NCI-H1436 treated with DMSO at 0.1 percent for 48 hours (cell line): ENCODE measurements around the gene NPHP3.
A peak's percentile ranks its signal among the peaks of the same experiment; 100 is the strongest.
"Not testable (repeated sequence)": the region's sequence is repeated elsewhere in the genome, so short reads cannot be mapped to it uniquely, and the experiment has no call there.

Experiments
- DNase-seq: peaks from one replicate; lab custom pipeline; 2025; lab: John Stamatoyannopoulos, UW

Gene NPHP3, protein sequence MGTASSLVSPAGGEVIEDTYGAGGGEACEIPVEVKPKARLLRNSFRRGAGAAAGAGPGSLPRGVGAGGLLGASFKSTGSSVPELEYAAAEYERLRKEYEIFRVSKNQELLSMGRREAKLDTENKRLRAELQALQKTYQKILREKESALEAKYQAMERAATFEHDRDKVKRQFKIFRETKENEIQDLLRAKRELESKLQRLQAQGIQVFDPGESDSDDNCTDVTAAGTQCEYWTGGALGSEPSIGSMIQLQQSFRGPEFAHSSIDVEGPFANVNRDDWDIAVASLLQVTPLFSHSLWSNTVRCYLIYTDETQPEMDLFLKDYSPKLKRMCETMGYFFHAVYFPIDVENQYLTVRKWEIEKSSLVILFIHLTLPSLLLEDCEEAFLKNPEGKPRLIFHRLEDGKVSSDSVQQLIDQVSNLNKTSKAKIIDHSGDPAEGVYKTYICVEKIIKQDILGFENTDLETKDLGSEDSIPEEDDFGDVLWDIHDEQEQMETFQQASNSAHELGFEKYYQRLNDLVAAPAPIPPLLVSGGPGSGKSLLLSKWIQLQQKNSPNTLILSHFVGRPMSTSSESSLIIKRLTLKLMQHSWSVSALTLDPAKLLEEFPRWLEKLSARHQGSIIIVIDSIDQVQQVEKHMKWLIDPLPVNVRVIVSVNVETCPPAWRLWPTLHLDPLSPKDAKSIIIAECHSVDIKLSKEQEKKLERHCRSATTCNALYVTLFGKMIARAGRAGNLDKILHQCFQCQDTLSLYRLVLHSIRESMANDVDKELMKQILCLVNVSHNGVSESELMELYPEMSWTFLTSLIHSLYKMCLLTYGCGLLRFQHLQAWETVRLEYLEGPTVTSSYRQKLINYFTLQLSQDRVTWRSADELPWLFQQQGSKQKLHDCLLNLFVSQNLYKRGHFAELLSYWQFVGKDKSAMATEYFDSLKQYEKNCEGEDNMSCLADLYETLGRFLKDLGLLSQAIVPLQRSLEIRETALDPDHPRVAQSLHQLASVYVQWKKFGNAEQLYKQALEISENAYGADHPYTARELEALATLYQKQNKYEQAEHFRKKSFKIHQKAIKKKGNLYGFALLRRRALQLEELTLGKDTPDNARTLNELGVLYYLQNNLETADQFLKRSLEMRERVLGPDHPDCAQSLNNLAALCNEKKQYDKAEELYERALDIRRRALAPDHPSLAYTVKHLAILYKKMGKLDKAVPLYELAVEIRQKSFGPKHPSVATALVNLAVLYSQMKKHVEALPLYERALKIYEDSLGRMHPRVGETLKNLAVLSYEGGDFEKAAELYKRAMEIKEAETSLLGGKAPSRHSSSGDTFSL (N-terminal part only)

DNA sequence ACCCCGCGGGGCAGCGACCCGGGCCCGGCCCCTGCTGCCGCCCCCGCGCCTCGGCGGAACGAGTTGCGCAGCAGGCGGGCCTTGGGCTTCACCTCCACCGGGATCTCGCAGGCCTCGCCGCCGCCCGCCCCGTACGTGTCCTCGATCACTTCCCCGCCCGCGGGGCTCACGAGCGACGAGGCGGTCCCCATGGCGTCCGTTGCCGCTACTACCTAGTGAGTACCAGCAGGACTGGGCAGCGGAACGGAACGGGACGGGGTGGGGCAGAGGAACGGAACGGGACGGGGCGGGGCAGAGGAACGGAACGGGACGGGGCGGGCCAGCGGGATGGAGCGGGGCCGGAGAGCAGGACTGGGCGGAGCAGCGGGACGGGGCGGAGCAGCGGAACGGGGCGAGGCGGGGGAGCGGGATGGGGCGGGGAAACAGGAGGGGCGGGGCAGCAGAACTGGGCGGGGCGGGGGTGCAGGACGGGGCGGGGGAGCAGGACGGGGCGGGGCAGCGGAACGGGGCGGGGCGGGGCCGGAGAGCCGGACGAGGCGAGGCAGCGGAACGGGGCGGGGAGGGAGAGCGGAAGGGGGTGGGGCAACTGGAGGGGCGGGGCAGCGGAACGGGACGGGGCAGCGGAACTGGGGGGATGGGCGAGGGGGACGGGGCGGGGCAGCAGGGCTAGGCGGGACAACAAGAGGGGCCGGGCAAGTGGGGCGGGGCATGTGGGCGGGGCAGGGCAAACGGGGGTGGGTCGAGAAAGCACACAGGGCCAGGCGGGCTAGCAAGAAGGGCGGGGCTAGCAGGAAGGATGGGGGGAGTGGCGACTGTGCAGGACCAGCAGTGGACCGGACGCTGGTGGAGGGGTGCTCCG is at the start of gene NPHP3:
TSS of gene NPHP3 (minus strand) at position 245 of the 859 bp plus-strand sequence. CDS start at position 191, 54 bp downstream.
- DNase-seq, result peak; percentile 50

DNA sequence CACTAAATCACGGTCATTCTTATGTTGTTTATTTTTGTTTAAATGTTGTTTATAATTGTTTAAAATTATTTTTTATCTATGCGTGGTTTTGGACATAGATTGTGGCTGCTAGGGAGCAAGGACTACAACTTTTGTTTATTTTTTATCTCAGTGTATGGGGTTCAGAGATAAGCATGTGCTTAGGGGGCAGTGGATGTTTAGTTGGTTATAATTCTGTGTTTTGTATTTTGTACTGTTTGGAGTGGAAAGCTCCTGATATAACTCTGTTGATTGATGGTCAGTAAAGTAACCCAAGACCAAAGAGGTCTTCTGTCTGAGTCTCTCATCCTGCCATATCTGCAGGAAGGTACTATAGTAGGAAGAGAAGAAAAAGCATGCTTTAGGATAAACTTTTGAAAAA is 36.5 kb upstream of the NPHP3 start:
- no peak for DNase-seq

DNA sequence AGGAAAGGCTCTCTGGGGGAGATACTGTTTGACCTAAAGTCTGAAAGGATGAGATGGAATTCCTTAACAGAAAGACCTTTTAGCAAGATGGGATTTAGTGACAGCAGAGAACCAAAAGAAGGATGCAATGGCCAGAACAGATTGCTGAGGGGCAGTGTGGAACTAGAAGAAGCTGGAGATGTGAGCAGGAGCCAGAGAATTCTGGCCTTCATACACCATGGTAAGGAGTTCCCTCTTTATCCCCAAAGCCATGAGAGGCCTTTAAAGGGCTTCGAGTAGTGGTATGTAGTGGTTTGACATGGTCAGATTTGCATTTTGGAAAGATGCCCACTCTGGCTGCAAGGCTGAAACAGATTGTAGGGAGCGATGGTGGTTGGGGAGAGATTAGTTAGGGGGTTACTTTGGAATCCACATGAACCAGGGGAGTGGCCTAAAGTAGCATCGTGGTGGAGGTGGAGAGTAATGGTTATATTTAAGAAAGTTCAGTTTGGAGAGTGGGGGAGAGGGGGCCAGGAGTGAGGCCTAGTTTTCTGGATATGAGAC is 34.0 kb upstream of the NPHP3 start:
- no peak for DNase-seq

DNA sequence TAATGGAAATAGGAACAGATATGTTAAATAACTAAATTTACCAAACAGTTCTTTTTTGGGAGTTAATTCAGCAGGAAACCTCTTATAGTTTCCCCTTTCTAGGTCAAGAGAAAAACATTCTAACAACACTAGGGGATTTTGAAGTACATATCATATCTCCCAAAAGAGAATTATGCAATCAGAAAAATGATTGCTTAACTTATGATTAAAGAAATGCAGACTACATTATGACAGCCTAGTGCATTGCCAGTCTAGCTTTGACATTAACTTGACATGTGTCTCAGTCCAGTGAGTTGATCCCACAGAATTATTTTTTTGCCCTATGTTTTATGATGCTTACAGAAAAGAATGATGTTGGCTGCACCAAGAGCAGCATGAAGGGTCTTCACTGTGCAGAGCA is 31.7 kb upstream of the NPHP3 start:
- DNase-seq, result no peak

DNA sequence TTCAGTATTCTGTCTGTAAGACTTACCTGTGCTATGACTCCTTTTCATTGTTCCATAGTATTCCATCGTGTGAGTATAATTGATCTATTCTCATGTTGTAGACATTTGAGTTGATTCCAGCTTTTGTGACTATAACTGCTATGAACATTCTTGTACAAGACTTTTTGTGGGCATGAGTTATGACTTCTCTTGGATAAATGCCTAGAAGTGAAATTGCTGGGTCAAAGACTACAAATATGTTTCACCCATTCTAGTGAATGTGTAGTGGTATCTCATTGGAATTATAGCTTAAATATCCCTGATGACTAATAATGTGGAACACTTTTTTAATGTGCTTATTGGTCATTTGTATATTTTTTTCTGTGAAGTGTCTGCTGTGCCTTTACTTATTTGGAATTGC is 27.6 kb upstream of the NPHP3 start:
- no peak for DNase-seq

DNA sequence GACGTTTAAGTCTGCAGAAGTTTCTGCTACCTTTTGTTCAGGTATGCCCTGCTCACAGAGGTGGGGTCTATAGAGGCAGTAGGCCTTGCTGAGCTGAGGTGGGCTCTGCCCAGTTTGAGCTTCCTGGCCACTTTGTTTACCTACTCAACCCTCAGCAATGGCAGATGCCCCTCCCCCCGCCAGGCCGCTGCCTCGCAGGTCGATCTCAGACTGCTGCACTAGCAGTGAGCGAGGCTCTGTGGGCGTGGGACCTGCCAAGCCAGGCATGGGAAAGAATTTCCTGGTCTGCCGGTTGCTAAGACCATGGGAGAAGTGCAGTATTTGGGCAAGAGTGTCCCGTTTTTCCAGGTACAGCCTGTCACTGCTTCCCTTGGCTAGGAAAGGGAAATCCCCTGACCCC is 24.5 kb upstream of the NPHP3 start:
- not testable (repeated sequence) for DNase-seq

DNA sequence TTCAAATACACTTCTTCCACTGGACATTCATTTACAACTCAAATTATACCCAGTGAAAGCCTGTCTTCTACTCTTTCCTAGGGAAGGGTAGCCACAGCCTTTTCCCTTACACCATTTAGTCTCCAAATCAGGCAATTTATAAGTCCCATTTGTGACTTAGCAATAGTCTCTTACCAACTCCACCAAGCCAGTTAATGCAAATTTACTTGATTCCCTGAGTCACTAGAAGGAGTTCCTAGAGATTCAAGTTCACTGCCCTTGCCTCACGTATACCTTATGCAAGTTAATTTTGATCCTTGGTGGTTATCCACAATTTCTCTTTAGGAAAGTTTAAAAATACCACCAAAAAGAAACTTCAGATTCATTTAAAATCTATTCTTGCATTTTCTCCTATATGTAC is 16.1 kb upstream of the NPHP3 start:
- DNase-seq, result no peak

DNA sequence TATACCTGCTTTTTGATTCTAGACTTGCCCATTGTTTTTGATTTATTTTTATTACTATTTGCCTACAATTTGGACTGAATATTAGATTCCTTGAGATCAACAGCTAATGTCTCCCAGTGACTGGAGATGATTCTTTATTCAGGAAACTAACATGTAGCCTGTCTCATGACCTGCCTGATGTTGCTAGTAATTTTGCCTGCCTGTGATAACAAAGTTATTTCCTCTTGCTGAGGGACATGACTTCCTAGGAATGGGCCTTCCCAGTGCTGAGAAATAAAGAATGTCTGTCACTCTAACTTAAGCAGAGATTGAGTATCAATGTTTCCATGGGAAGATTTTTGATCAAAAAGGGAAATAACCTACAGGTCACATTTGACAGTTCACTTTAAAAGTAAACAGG is 13.4 kb upstream of the NPHP3 start:
- DNase-seq, result no peak

DNA sequence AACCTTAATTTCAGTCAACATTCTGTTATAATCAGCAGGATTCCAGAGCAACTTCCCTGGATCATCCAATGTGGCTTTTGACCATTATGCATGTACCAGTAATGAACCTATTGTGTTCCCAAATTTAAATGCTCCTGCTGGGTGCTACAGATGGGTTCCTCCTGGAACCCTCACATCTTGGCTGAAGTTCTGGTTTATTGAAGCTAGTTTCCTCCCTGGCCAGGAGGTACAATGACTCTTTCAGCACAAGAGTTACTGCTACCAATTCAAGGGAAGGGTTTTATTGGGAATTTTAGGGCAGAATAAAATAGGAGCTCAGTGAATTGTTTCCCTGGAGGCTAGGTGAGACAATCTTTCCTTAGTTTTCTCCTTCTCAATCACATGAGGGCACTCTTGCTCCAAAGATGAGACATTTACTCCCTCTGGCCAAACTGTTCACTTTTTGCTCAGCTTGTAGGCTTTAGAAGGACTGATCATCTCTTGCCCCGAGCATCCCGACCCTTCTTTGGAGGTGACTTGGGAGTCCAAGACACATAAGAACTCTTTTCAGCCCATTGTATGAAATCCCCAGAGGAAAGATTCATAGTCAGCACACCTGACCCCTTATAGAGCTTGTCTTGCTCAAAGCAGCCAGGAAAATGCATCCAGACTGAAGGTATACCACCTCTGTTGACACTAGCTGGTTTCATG is 8.8 kb upstream of the NPHP3 start:
- peak; percentile 71 for DNase-seq

DNA sequence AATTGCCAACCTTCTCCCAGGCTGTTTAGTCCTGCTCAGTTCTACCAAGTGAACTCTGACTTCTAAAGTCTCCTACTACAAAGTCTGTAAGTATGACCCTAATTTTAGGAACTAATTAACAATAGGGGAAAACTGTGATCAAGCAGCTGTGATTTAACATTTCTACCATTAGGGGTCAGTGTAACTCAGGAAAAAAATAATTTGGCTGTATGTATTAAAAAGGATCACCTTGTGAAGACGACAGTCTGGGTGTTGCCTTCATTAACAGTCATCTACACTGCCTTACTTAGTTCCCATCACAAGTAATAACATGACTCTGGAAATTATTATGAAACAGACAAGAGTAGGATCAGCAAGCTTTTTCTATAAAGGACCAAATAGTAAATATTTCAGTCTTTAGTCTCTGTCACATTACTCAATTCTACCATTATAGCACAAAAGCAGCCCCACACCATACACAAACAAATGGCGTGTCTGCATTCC is 4.2 kb upstream of the NPHP3 start:
- peak; percentile 62 for DNase-seq

DNA sequence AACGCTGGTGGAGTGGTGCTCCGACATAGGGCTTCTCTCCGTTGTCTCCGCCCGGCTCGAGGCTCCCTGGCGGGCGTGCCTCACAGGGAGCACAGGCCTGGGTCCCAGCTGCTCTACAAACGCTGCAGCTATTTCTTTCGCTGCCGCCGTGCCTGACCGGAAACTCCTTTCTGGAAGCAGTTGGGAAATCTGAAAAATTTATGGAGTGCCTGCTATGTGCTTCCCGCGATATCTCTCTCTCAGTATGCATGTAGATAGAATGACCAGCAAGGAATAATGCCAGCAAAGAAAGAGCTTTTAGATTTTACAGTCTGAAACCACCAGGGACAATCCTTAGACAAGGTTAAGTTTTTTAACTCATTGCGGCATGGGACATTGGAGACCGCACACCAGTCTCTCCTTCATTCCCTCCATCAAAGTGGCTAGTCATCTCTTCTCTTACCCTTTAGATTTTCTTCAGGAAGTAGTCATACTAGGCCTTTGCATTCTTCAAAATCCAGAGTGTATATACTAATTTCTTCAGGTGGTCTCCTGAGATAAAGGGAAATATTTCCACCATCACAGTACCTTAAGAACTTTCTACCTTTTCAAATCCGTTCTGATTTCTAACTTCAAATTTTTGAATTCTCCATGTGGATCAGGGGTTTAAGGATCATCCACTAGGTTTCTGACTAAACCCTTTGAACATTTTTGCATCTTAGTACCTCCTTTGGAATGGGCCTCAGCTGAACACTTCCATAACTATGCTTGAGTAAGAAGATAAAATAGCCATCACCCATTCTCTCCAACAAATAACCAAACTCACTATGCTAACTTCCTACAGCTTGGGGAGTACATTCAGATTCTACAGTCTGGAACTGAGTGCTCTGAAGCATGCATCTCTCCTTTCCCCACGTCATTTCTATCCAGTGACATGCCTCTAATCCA is 1.1 kb upstream of the NPHP3 start:
- DNase-seq, result no peak

DNA sequence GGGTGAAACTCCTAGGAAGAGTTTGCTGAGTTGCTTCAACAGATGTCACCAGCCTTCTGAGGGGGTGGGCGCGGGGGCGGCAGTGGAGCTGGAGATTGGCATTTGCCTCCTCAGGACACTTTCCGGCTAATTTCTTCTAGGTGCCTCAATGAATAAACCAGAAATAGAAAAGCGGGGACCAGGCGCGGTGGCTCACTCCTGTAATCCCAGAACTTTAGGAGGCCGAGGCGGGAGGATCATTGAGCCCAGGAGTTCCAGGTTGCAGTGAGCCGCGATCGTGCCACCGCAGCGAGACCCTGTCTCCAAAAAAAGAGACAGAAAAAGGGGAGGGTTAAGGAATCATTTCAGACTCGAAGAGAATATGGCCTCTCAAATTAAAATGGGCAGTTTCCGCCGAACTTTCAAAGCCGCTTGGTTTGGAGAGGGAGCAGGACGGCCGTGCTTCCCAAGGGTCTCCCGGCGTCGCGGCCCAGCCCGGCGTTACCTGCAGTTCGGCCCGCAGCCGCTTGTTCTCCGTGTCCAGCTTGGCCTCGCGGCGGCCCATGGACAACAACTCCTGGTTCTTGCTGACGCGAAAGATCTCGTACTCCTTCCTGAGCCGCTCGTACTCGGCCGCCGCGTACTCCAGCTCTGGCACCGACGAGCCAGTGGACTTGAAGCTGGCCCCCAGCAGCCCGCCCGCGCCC is 587 bp downstream of the NPHP3 start:
- DNase-seq, result no peak

DNA sequence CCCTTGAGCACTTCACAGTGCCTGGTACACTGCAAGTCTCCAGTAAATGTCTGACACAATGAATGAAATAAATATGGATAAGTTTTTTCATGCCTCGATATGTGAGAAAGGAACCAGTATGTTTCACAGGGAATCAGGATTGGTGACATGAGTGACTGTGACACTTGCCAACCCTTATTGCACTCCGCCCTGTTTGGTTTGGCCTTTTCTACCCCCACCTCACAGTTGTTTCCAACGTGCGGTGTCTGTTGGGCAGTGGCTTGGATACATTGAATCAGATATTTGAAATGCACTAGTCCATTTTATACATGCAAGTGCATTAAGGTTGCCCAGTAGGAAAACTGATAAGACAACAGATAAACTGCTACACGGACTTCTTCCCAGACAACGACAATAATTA is 2.0 kb downstream of the NPHP3 start:
- no peak for DNase-seq

DNA sequence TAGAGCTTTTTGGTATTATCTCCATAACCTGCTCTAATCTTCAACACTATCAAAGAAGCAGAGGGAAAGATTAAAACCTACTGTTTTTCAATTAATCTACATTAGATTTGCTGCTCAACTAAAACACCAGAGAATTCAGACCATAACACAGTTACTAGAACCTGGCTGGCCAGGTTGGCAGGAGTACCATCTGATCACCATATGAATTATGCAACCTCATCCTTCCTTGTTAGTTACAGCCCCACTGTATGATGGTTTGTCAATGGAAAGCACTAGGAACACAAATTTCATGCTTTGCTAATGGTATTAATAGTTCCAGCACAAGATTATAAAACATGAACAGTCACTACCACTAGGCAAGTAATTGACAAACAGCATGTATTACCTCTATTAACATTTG is 5.8 kb downstream of the NPHP3 start:
- no peak for DNase-seq

DNA sequence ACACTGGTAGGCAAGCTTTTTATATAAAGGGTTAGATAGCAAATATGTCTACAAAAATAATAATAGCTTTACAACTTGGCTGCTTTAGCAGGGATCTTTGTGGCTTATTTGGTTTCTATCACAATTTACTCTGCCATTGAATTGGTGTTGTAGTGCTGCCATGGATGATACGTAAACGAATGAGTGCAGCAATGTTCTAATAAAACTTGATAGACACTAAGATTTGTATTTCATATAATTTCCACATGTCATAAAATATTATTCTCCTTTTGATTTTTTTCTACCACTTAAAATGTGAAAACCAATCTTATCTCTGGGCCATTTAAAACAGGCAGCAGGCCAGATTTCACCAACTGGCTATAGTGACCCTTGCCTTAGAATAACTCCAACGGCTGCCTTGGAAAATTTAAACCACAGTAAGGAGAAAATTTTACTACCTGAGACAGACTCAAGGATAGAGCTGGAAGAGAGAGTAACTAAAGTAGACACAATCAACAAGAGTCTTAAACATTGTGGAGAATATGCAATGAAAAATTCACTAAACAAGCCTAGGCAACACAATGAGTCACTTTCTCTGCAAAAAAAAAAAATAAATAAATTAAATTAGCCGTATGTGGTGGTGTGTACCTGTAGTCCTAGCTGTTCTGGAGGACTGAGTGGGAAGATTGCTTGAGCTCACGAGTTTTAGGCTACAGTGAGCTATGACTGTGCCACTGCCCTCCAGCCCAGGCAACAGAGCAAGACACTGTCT is 8.1 kb downstream of the NPHP3 start:
- DNase-seq, result no peak

DNA sequence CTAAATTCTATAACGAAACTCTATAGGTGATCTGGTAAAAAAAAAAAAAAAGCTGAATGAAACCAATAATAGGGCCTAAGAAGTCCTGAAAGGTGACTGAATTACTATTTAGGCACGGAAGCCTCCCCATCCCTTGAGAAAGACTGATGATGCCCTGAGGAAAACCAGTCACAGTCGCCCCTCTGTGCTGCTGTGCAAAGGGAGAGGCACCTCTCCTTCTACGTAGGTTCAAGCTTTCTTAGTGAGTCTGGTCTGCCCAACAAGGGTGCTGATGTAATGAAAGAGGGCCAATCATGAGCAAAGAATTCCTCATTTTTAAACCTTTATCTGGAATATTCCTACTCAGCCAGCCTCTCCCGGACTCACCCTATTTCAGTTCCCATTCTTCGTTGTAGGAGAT is 11.9 kb downstream of the NPHP3 start:
- no peak for DNase-seq

DNA sequence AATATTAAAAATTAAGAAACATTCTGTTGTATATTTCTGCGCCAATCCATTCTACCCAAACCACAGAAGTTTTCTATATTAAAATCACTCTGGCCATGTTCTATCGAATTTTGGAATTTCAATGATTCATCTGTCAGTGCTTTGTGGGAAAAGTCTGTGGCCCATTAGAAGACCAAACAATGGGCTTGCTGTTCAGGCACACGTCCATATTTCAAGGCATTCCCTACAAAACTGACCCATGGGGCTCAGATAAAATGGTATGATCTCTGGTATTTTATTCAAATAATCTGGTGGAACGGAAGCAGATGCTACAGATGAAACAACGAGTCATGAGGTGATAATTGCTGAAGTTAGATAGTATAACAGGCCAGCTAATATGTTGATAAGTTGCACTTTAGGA is 12.4 kb downstream of the NPHP3 start:
- no peak for DNase-seq

DNA sequence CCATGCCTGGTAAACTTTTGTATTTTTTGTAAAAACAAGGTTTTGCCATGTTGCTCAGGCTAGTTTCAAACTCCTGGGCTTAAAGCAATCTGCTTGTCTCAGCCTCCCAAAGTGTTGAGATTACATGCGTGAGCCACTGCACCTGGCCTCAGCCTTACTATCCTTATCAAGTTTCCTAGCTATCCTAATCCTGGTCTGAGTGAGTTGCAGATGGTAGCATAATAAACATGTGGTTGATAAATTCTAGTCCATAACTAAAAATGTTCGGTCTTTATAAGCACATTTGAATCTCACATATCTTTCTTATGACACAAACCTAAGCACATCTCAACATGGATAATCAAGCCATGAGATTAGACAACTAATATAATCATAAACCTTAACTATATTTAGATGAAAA is 18.5 kb downstream of the NPHP3 start:
- DNase-seq, result no peak
